Osteoblast (primary cell): Measurements from ENCODE around the gene DGKI. TPM values are rescaled to one million over a fixed set of nuclear protein-coding genes. Genes with fewer than 3 reads are reported as not detected.

Source experiments
- DNase-seq: peaks from one replicate; pipeline ENCODE4 v3.0.0; 2011; ENCODE audit warnings: low spot score, mixed read lengths; ENCODE audit not compliant: insufficient read length; ENCODE audit errors: missing footprints
- H2AFZ ChIP-seq: 2 replicates; pipeline ENCODE4 v1.6.0; 2011; ENCODE audit warnings: mild to moderate bottlenecking, low read length
- H3K27ac ChIP-seq: 2 replicates; pipeline ENCODE4 v1.5.1; 2011; ENCODE audit warnings: mild to moderate bottlenecking, low read depth, low read length, moderate library complexity
- H3K27me3 ChIP-seq: 2 replicates; pipeline ENCODE4 v1.6.0; 2012; ENCODE audit warnings: mild to moderate bottlenecking, control low read depth, inconsistent platforms, low read length, moderate library complexity; ENCODE audit not compliant: insufficient read depth
- H3K36me3 ChIP-seq: 2 replicates; pipeline ENCODE4 v1.5.1; 2011; ENCODE audit warnings: mild to moderate bottlenecking, low read length, control low read depth, moderate library complexity; ENCODE audit not compliant: insufficient read depth
- H3K4me1 ChIP-seq: 2 replicates; pipeline ENCODE4 v1.5.1; 2011; ENCODE audit warnings: mild to moderate bottlenecking, low read length, control low read depth, moderate library complexity; ENCODE audit not compliant: insufficient read depth
- H3K4me2 ChIP-seq: 2 replicates; pipeline ENCODE4 v1.6.0; 2011; ENCODE audit warnings: mild to moderate bottlenecking, low read length; ENCODE audit not compliant: insufficient read depth
- H3K4me3 ChIP-seq: fragments of 200-600 bp; sonication (generic); 3 replicates; pipeline ENCODE4 v1.5.1; 2012; ENCODE audit warnings: mild to moderate bottlenecking, low read length, inconsistent platforms; ENCODE audit not compliant: insufficient read depth
- H3K79me2 ChIP-seq: 2 replicates; pipeline ENCODE4 v1.6.0; 2012; ENCODE audit warnings: mild to moderate bottlenecking, low read length, control low read depth, inconsistent platforms; ENCODE audit not compliant: insufficient read depth
- H3K9me3 ChIP-seq: 2 replicates; pipeline ENCODE4 v1.5.1; 2011; ENCODE audit warnings: low read depth, low read length, control low read depth
- H4K20me1 ChIP-seq: 2 replicates; pipeline ENCODE4 v1.6.0; 2012; ENCODE audit warnings: mild to moderate bottlenecking, low read length, control low read depth; ENCODE audit not compliant: insufficient read depth
- CTCF ChIP-seq: IDR thresholded peaks from 2 replicates; pipeline ENCODE4 v1.5.1; 2011; ENCODE audit warnings: mild to moderate bottlenecking, low read depth, low read length, moderate library complexity; ENCODE audit errors: extremely low read depth
- total RNA-seq: library from RNA; depleted of rRNA; stranded (reverse); fragments of >200 nt; gene quantifications from 2 replicates; pipeline ENCODE4 v1.2.3, GENCODE V29; 2012

DGKI gene
- total RNA-seq, 1 donor, result 19.2 TPM

DNA sequence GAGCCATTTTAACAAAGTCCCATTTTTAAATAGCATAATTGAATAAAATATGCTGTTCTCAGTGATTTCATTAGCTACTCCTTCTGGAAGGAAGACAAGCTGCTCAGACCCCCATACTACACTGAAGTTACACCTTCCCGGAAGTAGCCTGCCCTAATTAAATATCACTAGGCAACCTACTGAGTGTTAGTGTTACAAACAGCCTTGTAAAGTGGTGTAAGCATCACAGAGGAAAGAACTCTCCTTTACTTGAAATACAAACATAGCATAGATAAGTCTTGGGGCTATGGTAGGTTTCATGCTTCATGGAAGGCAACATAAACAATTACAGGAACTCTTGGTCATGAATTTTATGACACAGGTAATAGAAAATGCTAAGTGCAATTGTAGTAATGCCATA lies 459.8 kb downstream of the DGKI start:
- DNase-seq, result no peak
- H3K79me2 ChIP-seq, result no peaks in the 10 kb centered on the region
- no peak overlapping the region for H3K4me2 ChIP-seq
- no peaks in the 10 kb centered on the region for H3K4me1 ChIP-seq
- no peak overlapping the region for H2AFZ ChIP-seq
- no peaks in the 10 kb centered on the region for H4K20me1 ChIP-seq
- no peaks in the 10 kb centered on the region for H3K9me3 ChIP-seq
- peaks cover 12% of the 10 kb centered on the region for H3K36me3 ChIP-seq
- no peak overlapping the region for H3K4me3 ChIP-seq
- H3K27me3 ChIP-seq, result no peaks in the 10 kb centered on the region
- no peak for TF ChIP-seq CTCF
- no peak overlapping the region for H3K27ac ChIP-seq

DNA sequence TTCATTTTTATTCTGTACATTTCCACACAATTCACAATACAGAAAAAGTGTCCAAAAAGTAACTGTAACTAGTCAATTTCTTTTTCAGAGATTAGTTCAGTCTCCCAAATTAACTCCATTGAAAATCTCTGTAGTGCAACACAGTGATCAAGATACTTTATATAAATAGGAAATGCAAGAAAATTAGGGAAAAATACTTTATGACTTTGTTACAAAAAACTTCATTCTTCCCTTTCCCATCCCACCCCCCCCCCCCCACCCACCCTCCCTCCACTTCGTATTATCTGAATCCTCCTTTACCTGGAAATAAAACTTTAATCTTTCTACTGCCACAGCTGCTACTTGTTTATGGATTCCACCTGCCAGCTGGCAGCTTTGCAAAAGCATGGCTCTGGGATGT lies 465.7 kb downstream of the DGKI start:
- H3K27ac ChIP-seq, result no peak overlapping the region
- H4K20me1 ChIP-seq, result no peaks in the 10 kb centered on the region
- no peak for DNase-seq
- H3K4me3 ChIP-seq, result no peak overlapping the region
- no peak for TF ChIP-seq CTCF
- no peak overlapping the region for H3K4me2 ChIP-seq
- no peaks in the 10 kb centered on the region for H3K27me3 ChIP-seq
- no peaks in the 10 kb centered on the region for H3K9me3 ChIP-seq
- no peak overlapping the region for H2AFZ ChIP-seq
- H3K36me3 ChIP-seq, result no peaks in the 10 kb centered on the region
- no peaks in the 10 kb centered on the region for H3K4me1 ChIP-seq
- H3K79me2 ChIP-seq, result no peaks in the 10 kb centered on the region

DNA sequence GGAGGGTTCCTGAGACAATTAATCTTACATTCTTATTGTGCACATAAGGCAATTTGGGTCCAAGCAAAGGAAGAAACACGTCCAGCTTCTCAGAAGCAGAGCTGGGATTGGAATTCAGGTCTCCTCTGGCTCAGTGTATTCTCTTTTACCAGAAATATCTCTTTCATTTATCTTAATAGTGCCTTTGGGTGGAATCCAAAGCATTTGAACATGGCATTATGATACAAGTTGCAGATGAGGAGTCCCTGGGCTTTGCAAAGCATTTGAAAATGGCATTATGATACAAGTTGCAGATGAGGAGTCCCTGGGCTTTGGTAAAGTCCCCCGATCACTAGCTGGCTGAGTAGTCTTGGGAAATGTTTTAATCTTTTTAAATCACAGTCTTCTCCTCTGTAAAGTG lies 473.3 kb downstream of the DGKI start:
- DNase-seq, result no peak
- no peak overlapping the region for H3K4me2 ChIP-seq
- no peak overlapping the region for H3K27ac ChIP-seq
- no peak for TF ChIP-seq CTCF
- H3K36me3 ChIP-seq, result no peaks in the 10 kb centered on the region
- no peaks in the 10 kb centered on the region for H4K20me1 ChIP-seq
- H3K79me2 ChIP-seq, result no peaks in the 10 kb centered on the region
- no peak overlapping the region for H2AFZ ChIP-seq
- peaks cover 3% of the 10 kb centered on the region for H3K27me3 ChIP-seq
- no peaks in the 10 kb centered on the region for H3K4me1 ChIP-seq
- no peaks in the 10 kb centered on the region for H3K9me3 ChIP-seq
- no peak overlapping the region for H3K4me3 ChIP-seq

DNA sequence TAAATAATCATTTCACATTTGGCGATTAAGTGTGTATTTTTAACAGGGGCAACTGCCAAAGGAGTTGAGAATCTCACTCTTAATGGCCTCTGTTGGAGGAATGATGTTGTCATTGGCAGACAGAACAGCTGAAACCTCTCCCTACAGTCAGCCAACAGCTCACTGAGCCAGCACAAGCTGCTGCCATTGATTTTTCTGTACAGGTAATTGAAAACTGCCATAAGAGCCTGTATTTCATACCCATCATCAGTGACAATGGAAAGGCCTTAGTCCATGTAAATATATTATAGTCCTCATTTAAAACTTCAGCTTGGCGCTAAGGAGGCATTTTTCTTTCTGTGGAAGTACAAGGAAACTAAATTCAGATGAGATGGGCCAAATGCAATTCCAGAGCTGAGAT lies 475.2 kb downstream of the DGKI start:
- Histone ChIP-seq H2AFZ (no peak overlapping the region), H3K4me2 (no peak overlapping the region), H3K79me2 (no peaks in the 10 kb centered on the region), H3K9me3 (no peaks in the 10 kb centered on the region), H3K27me3 (peaks cover 3% of the 10 kb centered on the region), H3K36me3 (no peaks in the 10 kb centered on the region), H3K4me3 (no peak overlapping the region), H4K20me1 (no peaks in the 10 kb centered on the region), H3K4me1 (no peaks in the 10 kb centered on the region), H3K27ac (no peak overlapping the region)
- TF ChIP-seq CTCF, result no peak
- no peak for DNase-seq
